ENCODE data around the gene WDR72.
"Not testable (repeated sequence)": the region's sequence is repeated elsewhere in the genome, so short reads cannot be mapped to it uniquely, and the experiment has no call there.

Gene WDR72

DNA sequence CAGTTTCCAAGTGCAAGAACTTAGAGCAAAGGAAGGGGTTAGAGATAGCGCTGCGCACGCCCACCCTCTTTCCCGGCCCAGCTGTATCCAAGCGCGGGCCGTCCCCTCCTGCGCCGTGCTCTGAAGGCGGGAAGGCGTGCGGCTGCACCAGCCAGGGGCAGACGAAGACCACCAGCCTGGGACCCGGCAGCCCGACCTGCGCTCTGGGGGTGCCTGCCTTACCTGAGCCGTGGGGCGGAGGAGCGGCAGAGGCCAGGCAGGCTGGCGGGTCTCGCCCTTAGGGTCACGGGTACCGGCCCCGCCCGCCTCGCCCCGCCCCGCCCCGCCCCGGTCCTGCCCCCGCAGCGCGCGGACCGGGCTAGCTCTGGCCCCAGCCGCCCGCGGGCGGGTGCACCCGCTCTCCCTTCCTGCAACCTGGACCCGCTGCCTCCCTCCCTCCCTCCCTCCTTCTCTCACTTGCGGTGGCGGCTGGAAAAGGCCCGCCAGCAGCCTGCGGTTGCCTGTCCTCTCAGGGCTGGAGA, at the start of gene WDR72:
Gene WDR72, minus strand, starts transcription at position 253 of the 521 bp plus-strand sequence. CDS start 26,514 bp downstream, outside the sequence.
- DNase-seq, result no peak

DNA sequence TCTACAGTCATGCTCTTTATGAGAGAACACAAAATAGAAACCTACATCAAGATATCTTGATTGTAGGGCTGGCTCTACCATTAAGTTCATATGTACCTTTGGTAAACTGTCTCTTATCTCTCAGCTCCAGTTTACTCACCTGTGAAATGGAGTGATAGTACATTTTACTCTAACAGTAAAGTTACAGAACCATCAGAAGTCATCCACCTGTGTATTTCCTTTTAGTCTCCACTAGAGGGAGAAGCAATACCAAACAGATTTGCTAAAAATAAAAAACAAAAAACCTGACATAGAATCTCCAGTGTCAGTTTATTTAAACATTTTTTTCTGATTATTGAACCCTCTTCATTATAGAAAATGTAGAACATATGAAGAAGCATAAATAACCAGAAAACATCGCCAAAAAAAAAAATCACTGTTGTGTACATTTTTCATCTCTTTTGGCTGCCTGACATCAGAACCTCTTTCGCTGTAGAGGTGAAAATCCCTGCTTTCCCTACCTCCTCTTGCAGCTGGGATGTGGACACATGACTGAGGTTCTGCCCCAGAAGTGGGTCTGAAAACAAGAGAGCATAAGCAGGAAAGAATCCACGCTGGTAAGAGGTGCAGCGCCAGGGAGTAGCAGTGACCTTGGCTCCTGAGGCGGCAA, 48.7 kb upstream of the WDR72 start:
- DNase-seq, result peak; percentile 13

DNA sequence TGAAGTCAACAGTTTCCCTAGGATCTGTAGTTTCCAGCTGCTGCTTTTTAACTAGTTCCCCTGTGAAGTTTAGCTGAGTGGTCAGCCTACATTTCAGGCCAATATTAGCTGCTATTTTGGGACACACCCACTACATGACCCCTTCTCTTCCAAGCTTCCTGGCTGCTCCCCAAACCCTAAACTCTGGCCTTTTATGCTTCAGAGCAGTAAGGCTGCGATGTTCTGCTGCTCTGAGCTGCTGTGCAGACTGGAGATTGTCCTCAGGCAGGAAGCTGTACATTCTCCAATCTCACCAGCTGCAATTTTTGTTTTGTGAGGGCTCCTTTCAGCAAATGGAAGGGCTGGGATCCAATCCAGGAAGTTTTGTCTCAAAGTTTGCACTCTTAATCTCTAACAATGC, 48.0 kb upstream of the WDR72 start:
- DNase-seq, result no peak

DNA sequence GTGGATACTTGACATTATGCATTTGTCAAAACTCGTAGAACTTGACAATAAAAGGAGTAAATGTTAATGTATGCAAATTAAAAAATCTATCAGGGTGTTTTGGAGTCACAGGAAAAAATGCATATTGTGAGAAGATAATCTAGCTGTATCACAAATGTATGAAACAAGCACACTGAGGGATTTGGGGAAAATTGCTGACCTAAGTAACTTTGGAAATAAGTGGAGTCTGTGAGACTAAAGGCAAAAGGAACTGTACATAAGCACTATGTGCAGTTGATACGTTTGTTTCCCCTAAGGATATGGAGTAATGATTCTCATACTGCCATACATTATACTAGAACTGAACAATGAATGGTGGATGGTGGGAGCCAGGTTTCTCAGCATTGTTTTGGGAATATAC, 43.2 kb upstream of the WDR72 start:
- no peak for DNase-seq

DNA sequence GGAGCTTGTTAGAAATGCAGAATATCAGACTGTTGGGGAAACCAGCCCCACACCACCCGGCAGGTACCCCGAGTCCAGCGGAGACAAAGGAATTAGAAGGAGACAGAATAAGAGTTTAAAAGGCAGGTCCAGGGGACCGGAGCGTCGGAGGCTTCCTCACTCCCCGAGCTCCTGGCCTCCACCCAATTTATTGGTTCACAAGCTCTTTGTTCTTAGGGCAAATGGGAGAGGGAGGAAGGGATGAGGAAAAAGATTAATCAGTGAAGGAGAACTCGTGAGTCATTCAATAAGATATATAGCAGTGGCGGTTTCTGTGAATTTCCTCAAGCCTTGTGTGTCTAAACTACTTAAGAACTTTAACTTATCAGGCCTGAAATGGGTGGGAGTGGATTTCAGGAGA, 32.1 kb upstream of the WDR72 start:
- no peak for DNase-seq

DNA sequence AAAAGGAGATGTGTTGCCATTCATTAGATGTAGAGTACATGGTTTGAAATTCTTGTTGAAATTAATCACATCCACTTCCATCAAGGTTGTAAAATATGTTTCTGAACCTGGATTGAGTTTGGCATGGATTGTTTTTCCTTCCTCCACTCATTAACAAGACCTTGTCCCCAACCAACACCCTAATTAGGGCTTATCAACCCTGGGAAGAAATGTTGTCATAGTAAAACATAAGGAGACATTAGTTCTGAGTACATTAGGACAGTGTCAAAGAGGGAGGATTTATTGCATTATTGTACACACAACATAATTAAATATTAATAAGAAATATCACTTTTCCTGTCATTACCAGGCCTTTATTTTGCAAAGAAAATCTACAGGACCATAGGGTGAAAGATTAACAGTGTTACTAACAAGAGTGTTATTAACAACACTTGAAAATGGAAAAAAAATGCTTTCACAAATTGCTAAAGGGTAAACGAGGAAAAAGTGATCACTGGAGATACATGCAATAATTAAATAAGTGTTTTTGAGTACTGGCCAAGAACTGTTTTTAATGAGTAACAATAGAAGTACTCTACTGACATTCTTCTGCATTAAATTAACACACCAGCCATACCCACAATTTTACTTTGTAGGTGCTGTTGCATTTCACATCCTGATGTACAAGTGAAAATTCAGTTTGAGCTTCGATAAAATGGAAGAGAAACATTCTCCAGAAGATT, 30.4 kb upstream of the WDR72 start:
- DNase-seq, result no peak

DNA sequence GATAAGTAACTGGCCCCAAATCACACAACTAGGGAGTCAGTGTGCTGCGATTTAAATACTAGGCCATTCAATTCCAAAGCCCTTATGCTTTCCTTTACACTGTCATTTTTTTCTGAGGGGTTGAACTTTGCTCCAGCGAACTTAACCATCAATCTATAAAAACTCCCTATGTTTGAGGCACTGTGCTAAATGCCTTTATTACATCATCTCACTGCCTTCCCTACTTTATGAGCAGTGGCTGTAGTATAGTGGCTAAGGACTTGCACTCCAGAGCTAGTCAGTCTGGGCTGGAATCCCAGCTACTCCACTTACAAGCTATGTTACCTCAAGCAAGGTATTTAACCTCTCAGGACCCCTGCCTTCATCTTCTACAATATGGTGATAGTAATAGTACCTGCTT, 26.9 kb upstream of the WDR72 start:
- DNase-seq, result no peak

DNA sequence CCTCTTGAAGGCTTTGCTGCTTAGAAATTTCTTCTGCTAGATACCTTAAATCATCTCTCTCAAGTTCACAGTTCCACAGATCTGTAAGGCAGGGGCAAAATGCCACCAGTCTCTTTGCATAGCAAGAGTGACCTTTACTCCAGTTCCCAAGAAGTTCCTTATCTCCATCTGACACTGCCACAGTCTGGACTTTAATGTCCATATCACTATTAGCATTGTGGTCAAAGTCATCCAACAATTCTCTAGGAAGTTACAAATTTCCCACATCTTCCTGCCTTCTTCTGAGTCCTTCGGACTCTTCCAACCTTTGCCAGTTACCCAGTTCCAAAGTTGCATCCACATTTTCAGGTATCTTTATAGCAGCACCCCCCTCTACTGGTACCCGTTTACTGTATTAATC, 25.8 kb upstream of the WDR72 start:
- not testable (repeated sequence) for DNase-seq

DNA sequence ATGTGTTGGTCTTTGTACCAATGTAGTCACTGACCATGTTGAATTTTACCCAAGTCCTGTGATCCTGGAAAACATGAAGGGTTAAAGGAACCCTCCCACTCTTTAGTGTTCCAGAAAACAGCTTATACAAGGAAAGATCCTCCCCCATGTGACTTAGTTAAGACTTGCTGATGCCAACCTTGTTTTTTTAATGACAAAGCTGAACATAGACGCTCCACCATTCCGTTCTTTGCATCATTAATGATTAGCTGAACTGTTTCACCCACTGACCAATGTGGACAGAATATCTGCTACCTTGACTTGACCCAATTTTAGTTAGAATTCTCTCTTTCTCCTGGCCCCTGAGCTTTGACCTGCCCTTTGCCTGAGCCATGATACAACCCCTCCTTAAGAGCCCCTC, 3.5 kb upstream of the WDR72 start:
- no peak for DNase-seq

DNA sequence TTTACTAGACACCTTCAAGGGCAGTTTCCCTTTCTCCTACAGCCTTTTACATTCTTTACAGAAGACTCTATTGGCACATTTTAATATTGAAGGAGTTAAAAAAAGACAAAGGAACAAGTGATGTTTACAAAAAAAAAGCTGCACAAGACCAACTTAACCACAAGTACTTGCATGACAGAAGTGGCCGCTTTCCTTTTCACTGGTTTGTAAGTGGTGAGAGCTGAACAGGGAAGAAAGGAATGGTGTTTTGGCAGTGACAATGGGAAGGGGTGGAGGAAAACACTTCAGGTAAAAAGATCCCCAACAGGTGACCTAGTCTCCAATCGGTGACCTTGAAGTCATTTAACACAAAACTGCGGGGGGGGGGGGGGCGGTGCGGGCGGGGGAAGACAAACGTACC, 1.1 kb downstream of the WDR72 start:
- DNase-seq, result peak; percentile 41

DNA sequence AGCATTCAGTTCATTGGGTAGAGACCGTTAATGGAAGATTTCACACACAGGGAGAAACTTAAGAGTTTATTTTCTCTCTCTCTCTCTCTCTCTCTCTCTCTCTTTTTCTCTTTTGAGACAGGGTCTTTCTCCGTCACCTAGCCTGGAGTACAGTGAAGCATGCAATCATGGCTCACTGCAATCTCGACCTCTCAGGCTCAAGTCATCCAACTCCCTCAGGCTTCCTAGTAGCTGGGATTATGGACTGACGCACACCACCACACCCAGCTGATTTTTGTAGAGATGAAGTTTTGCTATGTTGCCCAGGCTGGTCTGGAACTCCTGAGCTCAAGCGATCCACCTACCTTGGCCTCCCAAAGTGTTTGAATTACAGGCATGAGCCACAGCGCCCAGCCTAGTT, 1.6 kb downstream of the WDR72 start:
- no peak for DNase-seq

DNA sequence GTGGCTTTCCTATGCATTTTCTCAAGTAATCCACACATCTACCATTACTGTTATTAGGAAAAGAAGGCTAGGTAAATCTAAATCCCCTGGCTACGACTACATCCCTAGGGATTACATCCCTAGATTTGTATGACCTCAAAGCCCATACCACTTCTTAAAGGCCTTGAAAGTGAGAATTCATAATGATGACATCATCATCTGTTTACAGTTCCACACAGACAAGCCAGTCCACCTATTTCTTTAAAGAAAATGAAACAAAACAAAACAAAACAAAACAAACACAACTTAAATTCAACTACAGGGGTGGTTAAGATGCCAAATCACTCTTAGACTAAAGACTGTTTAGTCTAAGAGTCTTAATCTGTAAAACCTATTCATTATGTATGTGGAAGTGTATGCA, 5.7 kb downstream of the WDR72 start:
- no peak for DNase-seq

DNA sequence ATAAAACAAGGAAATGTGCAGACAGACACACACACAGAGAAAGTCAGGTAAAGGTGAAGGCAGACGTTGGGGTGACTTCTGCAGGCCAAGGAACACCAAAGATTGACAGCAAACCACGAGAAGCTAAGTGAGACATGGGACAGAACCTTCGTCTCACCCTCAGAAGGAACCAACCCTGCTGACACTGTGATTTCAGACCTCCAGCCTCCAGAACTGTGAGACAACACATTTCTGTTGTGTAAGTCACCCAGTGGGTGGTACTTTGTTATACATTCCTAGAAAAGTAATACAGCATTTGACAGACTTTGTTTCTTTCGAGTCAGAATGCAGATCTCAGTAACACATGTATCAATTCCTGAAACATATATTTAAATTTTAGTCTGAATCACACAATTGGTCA, 7.1 kb downstream of the WDR72 start:
- DNase-seq, result no peak

DNA sequence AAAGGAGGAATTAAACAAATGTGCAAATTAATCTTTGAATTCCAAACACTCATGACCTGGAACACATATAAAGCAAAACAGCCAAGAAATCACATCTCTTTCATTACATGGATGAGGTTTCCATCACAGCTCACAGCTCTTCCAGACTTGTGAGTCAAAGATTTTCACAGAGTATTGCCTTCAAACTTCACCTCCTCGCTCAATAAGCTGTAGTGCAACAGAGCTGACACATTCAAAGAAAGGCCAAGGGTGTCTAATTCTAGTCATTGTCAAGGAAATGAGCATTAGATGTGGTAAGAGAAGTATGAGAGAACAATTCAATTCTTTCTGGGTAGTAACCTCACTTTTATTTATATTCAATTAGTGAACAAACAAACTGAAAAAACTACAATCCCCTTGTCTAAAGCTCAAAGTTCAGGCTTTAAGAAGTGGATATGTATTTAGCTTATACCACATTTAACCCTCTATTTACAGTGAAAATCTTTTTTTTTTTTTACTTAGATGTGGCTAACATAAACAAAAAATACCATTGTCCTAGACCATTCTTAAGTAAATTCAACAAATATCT, 11.9 kb downstream of the WDR72 start:
- no peak for DNase-seq

DNA sequence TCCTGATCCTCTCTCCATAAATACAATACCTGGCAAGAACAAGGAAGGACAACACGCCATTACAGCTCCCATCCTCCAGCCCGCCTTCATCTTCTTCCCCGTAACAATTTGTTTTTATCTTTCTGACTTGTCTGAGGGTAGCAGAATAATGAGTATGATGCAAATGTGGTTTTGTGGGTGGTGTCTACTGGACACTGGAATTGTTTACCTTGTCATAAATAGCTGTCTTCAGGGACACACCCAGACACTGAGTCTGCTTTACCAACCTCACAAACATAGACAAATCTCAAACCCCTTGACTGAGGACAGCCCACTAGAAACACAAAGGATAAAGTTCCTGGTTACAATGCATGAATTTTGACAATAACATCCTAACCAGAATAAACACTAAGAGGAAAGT, 13.4 kb downstream of the WDR72 start:
- DNase-seq, result peak; percentile 32

DNA sequence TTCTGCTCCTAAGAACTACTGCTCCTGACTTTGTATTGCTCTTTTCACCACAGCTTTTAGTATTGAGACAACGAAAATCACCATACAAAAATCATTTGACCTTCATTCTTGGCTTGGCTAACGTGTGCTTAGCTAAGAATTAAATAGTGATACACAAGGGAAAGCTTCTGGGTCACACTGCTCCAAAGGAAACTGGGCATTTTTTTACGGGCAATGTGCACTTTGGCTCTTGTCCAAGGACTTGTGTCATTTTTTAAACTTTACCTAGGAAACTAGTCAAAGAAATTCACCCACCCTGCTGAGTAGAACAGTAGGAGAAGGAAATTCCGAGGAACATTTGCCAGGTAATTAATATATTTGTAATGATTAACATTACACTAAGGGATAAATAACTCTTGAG, 19.8 kb downstream of the WDR72 start:
- DNase-seq, result no peak

DNA sequence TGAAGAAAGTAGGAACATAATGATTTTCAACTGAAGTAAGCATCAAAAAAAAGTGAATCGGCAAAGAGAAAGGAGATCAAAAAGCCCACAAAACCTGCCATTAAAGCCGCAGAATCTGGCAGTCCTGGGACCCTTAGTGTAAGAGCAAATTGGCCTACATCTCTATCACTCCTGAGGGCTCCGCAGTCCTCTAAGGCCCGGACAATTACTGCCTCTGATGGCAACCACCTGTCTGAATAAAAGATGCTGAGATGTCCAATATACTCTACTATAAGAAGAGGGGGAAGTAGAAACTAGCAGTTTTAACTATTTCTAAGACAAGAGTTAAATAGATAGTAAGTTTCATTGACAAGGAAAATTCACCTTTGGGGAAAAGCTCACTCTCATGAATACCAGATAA, 20.3 kb downstream of the WDR72 start:
- no peak for DNase-seq

DNA sequence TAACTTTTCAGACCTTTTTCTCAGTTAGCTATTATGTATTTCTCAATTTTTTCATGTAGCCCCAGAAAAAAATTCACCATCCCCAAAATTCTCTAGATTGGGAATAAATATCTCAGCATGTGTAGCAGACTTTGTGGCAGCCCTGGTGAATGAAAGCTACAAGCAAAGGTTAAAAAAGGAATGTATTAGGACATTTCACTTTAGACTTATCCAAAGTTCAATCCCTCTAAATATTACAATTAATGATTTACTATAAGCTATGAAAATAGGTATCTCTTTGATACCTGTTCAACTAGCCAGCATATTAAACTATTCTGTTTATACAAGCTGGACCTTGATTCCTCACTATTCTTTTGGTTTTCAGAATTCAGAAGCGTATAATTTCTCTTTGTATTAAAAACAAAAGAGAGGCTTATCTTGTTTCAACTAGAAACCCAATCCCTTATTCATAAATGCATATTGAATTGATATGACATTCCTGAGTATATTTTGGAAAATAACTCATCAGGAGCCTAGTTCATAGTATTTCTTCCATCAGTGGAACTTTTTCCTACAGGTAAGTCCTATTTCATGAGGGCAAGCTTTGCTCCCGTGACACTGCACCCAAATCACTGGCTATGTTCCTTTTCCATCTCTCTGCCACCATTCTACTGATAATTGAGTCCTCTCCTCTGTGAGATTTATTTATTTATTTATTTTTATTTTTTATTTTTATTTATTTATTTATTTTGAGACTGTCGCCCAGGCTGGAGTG, 38.0 kb downstream of the WDR72 start:
- DNase-seq, result no peak

DNA sequence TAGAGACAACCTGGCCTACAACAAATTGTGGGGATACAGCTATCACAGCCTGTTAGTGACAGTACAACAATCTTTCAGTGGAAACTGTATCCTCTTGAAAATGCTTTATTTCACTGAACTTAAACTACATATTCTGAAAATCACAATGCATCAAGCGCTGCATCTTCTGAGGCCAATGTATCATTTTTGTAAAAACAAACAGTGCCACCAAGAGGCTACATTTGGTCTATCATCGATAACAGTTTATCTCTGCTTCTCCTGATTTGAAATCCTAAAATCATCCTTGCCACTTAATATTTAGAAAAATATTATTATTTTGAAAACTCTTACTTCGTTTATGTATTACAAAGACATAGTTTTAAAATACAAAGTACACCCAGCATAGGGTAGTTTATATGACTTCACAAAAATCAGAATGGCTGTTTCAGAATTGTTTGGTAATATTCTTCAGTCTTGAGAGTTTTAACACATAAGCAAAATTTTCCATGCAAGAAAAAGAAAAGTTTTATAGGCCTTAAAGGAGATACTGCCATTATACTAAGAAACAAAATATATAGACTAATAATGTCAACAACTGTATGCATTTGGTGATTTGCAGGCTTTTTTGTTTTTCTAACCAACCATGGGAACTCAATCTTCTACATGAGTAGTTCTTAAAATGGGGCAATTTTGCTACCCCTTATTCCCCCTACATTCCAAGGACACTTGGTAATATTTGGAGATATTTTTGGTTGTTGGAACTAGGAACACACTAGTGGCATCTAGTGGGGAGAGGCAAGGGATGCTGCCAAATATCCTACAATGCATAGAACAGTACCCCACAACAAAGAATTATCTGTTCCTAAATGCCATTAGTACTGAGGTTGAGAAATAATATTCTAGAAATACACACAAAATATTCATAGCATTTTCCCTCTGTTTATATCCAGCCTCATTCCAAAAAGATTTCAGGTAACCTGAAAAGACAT, 42.3 kb downstream of the WDR72 start:
- peak; percentile 36 for DNase-seq

DNA sequence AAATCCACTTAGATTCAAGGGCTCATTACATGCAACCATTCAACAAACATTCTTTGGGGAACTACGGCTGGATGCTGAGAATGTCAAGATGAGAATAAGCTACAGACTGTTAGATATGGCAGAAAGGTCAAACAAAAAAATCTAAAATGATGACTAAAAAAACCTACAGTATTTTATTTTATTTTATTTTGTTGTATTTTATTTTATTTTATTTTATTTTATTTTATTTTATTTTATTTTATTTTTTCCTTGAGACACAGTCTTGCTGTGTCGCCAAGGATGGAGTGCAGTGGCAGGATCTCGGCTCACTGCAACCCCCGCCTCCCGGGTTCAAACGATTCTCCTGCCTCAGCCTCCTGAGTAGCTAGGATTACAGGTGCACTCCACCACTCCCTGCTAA, 46.2 kb downstream of the WDR72 start:
- no peak for DNase-seq

DNA sequence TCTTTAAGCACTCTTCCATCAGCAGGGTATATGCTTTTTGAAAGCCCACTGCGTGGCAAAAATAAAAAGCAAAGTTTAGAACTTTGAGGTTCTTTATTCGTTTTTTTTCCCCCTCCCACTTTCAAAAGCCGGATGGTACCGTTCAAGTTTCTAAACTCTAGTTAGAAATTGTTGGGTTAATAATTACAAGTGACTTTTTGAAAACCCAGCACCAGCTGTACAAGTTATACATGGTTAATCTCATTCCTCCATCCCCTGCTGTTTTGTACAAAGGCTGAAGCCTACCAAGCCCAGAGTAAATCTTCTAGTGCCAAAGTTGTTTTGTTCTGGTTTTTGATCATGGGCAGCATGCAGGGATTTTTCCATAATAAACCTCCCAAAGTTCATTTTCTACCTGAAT, 48.6 kb downstream of the WDR72 start:
- peak; percentile 23 for DNase-seq

DNA sequence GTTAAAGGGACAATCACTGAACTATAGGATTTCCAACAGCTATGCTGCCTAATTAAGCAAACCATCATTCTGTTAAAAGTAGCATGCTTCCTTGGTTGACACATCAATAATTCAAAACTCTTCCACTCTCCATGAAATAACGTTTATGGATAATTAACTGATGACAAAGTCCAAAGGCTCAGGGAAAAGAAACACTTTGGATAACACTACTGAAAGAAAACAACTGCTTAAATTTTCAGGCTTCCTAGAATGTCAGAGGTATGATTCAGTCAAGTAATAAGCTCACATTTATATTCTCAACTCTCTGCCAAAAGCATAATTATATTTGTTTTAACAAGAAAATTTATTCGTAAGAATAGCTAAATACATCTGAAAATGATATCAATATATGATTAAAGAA, 49.6 kb downstream of the WDR72 start:
- DNase-seq, result no peak

All from NCI-H345 (cell line).